Spleen (tissue), 7 donors: Measurements from ENCODE around the gene RENBP.

ENCODE experiments used
- POLR2A ChIP-seq, 3 donors: fragments of 450-650 bp; IDR thresholded peaks; one replicate each; pipeline ENCODE4 v1.5.1; 2017; ENCODE audit warnings: antibody characterized with exemption in 3 of 3, mild to moderate bottlenecking in 1 of 3
- TF ChIP-seq, protein P1 (sequence below), 11 experiments: fragments of 200-600 bp in 7 of 11; fragments of 450-650 bp in 4 of 11; sonication (generic) in 4 of 11; IDR thresholded peaks in 8 of 11; conservative IDR thresholded peaks in 3 of 11; 1 replicate in 7 of 11; 2 replicates in 4 of 11; pipeline versions ENCODE4 v1.4.0 to v1.8.0; 2016 to 2021; ENCODE audit warnings: antibody characterized with exemption in 11 of 11, inconsistent platforms in 4 of 11, mild to moderate bottlenecking in 1 of 11
- donor health status: DM: no; HTN: no; CAD: no; lungs with moderate emphysema.
- donor health status: DM: no; HTN: no; CAD: no.
- donor health status: DM: no; HTN: no; CAD: no.

DNA sequence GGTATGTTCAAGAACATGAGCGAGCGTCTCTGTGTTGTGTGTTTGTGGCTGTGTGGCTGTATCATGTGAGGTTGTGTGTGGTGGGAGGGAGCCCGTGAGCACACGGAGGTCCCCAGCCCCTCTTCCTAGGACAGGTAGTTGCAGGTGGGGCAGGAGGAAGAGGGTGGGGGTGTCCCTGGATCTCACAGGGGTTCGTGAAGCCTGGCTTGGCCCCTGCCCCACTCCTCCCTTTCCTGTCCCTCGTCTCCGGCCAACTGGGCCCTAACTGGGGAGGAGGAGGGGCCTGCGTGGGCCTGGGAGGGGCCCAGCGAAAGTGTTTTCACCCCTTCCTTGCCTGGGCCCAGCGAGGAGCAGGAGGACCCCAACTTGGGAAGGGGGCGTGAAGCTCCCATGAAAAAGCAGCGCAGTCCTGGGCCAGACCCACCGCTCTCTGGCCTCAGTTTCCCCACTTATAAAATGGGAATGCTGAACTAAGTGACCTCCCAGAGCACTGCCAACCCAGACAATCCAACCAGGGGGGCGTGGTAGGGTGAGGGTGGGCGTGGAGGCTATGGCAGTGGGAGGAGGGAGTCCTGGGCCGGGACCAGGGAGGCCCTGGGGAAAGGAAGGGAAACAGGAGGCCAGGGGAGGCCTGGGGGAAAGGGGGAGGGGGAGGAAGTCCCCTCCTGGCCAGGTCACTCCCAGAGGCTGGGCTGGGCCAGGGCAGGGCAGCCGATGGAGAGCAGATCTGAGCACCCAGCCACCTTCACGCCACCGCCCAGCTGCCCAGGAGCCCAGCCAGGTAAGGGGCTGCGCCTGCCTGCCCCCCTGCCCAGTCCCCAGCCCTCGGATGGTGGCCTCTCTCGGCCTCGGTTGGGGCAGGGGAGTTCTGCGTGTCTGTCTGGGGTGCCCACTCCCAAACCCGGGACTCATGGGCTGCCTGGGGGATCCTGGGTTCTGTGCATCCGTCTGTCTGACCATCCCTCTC lies 40.2 kb downstream of the RENBP start, which contains the start of gene AVPR2:
- no peak for TF ChIP-seq POLR2A (IDR thresholded peaks at IDR 0.05)
- TF ChIP-seq, protein P1, sequence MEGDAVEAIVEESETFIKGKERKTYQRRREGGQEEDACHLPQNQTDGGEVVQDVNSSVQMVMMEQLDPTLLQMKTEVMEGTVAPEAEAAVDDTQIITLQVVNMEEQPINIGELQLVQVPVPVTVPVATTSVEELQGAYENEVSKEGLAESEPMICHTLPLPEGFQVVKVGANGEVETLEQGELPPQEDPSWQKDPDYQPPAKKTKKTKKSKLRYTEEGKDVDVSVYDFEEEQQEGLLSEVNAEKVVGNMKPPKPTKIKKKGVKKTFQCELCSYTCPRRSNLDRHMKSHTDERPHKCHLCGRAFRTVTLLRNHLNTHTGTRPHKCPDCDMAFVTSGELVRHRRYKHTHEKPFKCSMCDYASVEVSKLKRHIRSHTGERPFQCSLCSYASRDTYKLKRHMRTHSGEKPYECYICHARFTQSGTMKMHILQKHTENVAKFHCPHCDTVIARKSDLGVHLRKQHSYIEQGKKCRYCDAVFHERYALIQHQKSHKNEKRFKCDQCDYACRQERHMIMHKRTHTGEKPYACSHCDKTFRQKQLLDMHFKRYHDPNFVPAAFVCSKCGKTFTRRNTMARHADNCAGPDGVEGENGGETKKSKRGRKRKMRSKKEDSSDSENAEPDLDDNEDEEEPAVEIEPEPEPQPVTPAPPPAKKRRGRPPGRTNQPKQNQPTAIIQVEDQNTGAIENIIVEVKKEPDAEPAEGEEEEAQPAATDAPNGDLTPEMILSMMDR (IDR thresholded peaks at IDR 0.05 in 8 of 11, conservative IDR thresholded peaks at IDR 0.05 in 3 of 11): no peak
